GM12873 (cell line): ENCODE measurements around the gene HS3ST4.

ENCODE experiments used
- TF ChIP-seq, protein P1 (sequence below): IDR thresholded peaks from 2 replicates; pipeline ENCODE4 v1.5.1; 2012; ENCODE audit warnings: low read depth, mild to moderate bottlenecking, moderate library complexity, low read length, control low read depth; ENCODE audit not compliant: insufficient read depth; ENCODE audit errors: missing control alignments

Gene HS3ST4

DNA sequence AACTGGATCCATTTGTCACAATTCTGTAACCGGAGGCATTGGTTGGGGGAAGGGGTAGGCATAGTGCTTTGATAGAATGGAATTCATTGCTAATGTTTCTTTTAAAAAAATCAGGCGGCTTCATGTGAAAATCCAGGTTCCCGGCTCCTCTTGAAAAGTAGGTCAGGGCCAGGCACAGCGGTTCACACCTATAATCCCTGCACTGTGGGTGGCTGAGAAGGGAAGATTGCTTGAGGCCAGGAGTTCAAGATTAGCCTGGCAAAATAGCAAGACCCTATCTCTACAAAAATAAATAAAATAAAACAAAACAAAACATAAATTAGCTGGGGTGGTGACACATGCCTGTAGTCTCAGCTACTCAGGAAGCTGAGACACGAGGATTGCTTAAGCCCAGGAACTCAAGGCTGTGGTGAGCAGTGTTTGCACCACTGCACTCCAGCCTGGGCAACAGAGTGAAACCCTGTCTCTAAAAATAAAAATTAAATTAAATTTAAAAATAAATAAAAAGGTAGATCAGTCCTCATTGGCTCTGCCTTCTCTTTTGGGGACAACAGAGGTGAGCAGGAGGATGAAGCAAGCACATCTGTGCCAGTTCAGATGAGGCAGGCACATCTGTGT lies 466.5 kb downstream of the HS3ST4 start:
- TF ChIP-seq, protein P1, sequence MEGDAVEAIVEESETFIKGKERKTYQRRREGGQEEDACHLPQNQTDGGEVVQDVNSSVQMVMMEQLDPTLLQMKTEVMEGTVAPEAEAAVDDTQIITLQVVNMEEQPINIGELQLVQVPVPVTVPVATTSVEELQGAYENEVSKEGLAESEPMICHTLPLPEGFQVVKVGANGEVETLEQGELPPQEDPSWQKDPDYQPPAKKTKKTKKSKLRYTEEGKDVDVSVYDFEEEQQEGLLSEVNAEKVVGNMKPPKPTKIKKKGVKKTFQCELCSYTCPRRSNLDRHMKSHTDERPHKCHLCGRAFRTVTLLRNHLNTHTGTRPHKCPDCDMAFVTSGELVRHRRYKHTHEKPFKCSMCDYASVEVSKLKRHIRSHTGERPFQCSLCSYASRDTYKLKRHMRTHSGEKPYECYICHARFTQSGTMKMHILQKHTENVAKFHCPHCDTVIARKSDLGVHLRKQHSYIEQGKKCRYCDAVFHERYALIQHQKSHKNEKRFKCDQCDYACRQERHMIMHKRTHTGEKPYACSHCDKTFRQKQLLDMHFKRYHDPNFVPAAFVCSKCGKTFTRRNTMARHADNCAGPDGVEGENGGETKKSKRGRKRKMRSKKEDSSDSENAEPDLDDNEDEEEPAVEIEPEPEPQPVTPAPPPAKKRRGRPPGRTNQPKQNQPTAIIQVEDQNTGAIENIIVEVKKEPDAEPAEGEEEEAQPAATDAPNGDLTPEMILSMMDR: no peak

DNA sequence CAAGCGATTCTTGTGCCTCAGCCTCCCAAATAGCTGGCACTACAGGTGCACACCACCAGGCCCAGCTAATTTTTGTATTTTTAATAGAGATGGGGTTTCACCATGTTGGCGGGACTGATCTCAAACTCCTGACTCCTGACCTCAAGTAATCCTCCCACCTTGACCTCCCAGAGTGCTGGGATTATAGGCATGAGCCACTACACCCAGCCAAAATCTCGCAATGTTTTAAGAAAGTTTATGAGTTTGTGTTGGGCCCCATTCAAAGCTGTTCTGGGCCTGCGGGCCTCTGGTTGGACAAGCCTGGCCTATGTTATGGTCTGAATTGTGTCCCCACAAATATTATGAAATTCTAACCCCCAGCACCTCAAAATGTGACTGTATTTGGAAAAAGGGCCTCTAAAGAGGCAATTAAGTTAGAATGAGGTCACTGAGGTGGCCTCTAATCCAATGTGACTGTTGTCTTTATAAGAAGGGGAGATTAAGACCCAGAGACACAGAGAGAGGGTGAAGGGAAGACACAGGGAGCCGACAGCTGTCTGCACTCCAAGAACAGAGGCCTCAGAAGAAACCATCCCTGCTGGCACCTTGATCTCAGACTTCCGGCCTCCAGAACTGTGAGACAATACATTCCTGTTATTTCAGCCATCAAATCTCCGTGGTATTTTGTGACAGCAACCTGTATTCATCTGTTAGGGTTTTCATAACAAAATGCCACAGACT lies 469.9 kb downstream of the HS3ST4 start:
- TF ChIP-seq, protein P1: no peak

DNA sequence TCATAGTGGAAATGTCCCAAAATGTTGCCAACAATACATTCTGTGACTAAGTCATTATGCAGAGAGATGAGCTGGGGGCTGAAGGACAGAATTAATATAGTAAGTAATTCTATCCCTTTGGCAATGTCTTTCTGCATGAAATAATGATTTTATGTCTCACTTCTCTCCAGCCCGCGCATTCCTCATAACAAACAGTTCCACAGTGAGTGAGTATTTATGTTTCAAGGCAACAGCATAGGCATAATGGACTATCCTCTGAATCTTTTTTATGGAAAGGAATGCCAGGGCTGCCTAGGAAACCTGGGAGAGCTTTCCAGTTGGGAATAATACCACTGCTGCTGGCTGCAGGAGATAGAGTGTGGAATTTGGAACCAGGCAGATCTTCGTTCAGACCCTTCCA lies 477.7 kb downstream of the HS3ST4 start:
- TF ChIP-seq, protein P1: no peak

DNA sequence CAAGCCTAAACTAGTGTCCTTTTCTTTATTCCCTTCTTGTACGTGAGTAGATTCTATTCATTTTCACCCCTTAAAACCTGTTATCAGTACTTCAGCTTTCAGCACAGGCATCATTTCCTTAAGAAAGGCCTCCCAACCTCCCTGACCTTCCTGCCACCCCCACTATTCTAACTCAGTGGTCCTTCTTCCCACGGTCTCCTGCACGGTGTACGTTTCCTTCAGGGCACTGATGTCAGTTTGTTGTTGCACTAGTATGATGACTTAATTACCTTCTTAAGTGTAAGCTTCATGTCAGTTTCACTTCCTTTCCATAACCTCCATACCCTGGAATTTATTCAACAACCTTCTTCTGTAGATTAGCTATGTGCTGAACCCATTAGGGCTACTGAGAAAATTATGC lies 484.2 kb downstream of the HS3ST4 start:
- TF ChIP-seq, protein P1: no peak

DNA sequence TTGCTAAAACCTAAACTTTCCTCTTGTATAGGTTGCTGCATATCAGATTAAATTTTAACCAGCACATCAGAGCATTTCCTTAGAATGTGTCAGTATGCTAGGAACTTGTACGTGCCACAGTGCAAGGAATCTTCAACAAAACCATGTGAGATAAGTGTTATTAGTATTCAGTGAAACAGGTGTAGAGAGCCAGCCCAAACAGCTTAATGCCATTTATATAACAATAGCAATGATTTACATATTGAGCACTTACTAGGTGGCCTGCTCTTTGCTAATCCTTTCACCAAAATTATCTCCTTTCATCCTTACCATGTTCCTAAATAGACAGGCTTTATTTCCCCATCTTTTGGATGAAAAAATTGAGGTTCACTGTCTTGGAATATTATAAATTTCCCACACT lies 485.7 kb downstream of the HS3ST4 start:
- TF ChIP-seq, protein P1: no peak

DNA sequence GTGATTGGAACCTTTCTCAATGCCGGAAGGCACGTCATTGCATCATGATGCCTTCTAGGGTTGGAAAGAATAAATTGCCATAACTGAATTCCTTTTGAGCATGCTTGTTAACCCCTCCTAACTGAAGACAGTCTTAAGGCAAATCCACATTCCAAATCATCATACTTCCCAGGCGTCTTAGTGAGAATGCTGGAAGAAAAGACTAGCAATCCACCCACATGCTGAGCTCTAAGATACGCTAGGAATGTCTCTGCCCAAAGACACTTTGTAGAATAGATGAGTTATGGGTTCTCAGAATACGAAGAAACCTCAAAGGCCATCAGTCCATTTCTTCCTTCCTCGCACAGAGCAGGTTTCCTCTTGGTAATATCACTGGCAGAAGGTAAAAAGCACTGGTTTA lies 486.5 kb downstream of the HS3ST4 start:
- TF ChIP-seq, protein P1: no peak

DNA sequence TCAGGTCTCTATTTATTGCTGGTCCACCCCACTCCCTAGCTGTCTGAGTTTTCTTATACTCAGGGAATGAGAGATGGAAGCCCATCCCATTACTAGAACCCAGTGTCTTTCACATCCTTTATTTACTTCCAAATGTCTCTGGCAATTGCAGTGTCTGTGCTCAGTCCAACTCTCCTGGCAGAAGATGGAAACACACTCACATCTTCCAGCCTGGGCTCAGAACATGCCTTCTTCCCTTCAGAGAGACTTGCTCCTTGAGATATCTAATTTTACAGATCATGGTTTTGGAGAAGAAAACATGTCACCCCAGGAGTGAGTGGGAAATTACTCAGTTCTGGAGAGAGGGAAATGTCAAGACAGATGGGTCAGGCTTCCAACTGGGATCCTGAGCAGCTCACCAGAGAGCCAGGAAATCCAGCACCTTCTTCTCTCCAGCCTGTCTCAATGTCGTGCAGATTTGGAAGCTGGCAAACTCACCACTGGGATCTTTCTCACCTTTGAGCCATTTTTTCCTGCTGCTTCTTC lies 494.4 kb downstream of the HS3ST4 start:
- TF ChIP-seq, protein P1: no peak
